Measurements from ENCODE around the gene TMEM88. TPM values are rescaled to one million over a fixed set of nuclear protein-coding genes. Genes with fewer than 3 reads are reported as not detected.
A peak's percentile ranks its signal among the peaks of the same experiment; 100 is the strongest.

The TMEM88 gene
- total RNA-seq, 1 donor from 2014 or later = 3.4 TPM

DNA sequence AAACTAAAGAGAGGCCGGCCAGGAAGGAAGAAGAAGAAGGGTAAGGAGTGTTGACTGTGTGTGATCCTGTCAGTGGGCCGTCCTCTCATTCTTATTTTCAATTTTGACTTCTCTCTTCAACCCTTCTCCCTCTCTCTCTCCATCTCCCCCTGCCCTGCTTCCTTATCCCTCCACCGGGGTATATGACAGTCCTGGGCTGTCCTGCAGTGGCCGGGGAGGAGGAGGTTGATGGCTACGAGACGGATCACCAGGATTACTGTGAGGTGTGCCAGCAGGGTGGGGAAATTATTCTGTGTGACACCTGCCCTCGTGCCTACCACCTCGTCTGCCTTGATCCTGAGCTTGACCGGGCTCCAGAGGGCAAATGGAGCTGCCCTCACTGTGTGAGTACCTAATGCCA is 39.4 kb downstream of the TMEM88 start:
- H3K4me3 Mint-ChIP-seq (ENCODE audit: unreplicated experiment) = no peak overlapping the region
- H3K27me3 Mint-ChIP-seq (ENCODE audit: unreplicated experiment) = no peaks in the 10 kb centered on the region
- H3K9me3 Mint-ChIP-seq (ENCODE audit: unreplicated experiment) = no peaks in the 10 kb centered on the region
- H3K27ac Mint-ChIP-seq (ENCODE audit: unreplicated experiment) = no peak overlapping the region
- TF ChIP-seq, protein P1, sequence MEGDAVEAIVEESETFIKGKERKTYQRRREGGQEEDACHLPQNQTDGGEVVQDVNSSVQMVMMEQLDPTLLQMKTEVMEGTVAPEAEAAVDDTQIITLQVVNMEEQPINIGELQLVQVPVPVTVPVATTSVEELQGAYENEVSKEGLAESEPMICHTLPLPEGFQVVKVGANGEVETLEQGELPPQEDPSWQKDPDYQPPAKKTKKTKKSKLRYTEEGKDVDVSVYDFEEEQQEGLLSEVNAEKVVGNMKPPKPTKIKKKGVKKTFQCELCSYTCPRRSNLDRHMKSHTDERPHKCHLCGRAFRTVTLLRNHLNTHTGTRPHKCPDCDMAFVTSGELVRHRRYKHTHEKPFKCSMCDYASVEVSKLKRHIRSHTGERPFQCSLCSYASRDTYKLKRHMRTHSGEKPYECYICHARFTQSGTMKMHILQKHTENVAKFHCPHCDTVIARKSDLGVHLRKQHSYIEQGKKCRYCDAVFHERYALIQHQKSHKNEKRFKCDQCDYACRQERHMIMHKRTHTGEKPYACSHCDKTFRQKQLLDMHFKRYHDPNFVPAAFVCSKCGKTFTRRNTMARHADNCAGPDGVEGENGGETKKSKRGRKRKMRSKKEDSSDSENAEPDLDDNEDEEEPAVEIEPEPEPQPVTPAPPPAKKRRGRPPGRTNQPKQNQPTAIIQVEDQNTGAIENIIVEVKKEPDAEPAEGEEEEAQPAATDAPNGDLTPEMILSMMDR (IDR thresholded peaks at IDR 0.05) = no peak
- DNase-seq (ENCODE audit: extremely low spot score, unreplicated experiment) = no peak
- H3K36me3 Mint-ChIP-seq (ENCODE audit: unreplicated experiment) = peaks cover 63% of the 10 kb centered on the region
- no peaks in the 10 kb centered on the region for H3K4me1 Mint-ChIP-seq (ENCODE audit: unreplicated experiment)

DNA sequence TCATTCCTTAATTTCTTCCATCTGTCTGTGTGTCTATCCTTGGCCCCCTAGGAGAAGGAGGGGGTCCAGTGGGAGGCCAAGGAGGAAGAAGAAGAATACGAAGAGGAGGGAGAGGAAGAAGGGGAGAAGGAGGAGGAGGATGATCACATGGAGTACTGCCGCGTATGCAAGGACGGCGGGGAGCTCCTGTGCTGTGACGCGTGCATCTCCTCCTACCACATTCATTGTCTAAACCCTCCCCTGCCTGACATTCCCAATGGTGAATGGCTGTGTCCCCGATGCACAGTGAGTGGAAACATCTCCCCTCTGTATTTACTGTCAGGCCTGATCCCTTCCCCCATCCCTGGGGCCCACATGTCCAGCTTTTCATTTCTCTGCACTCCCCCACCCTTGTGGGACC is 40.0 kb downstream of the TMEM88 start:
- H3K27me3 Mint-ChIP-seq (ENCODE audit: unreplicated experiment) = no peaks in the 10 kb centered on the region

DNA sequence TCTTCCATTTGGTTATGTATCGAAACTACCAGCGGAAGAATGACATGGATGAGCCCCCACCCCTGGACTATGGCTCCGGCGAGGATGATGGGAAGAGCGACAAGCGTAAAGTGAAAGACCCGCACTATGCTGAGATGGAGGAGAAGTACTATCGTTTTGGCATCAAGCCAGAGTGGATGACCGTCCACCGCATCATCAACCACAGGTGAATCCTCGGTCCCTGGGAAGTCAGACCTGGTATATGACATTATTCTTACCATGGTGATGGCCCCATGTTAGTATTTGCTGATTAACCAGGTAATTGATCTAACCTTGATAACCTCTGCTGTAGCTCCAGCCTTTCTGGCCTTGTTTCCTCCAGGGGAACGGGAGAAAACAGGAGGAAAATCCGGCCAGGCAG is 42.2 kb downstream of the TMEM88 start:
- Mint-ChIP-seq H3K27ac (ENCODE audit: unreplicated experiment) (no peak overlapping the region), H3K4me1 (ENCODE audit: unreplicated experiment) (no peaks in the 10 kb centered on the region), H3K27me3 (ENCODE audit: unreplicated experiment) (no peaks in the 10 kb centered on the region), H3K9me3 (ENCODE audit: unreplicated experiment) (no peaks in the 10 kb centered on the region), H3K36me3 (ENCODE audit: unreplicated experiment) (peaks cover 68% of the 10 kb centered on the region), H3K4me3 (ENCODE audit: unreplicated experiment) (no peak overlapping the region)
- no peak for DNase-seq (ENCODE audit: extremely low spot score, unreplicated experiment)
- TF ChIP-seq, protein P1 (IDR thresholded peaks at IDR 0.05) = no peak

More for the DNA sequence above, 40.0 kb downstream of the TMEM88 start:
- H3K36me3 Mint-ChIP-seq (ENCODE audit: unreplicated experiment) = peaks cover 63% of the 10 kb centered on the region
- TF ChIP-seq, protein P1 (IDR thresholded peaks at IDR 0.05) = no peak
- H3K4me1 Mint-ChIP-seq (ENCODE audit: unreplicated experiment) = no peaks in the 10 kb centered on the region
- DNase-seq (ENCODE audit: extremely low spot score, unreplicated experiment) = no peak
- no peaks in the 10 kb centered on the region for H3K9me3 Mint-ChIP-seq (ENCODE audit: unreplicated experiment)
- no peak overlapping the region for H3K4me3 Mint-ChIP-seq (ENCODE audit: unreplicated experiment)
- H3K27ac Mint-ChIP-seq (ENCODE audit: unreplicated experiment) = no peak overlapping the region

DNA sequence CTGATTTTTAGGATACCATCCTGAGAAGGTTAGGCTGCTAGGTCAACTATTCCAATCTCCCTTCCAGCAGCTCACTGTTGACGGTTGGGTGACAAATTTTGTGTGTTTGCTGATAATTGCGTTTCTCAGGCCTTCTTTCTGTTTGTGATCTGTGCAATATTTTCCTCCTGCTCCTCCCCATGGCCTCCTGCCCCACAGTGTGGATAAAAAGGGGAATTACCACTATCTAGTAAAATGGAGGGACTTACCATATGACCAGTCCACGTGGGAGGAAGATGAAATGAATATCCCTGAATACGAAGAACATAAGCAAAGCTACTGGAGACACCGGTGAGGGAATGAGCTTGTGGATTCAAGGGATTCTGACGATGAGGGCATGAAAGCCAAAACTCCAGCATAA is 42.9 kb downstream of the TMEM88 start:
- DNase-seq (ENCODE audit: extremely low spot score, unreplicated experiment) = no peak
- TF ChIP-seq, protein P1 (IDR thresholded peaks at IDR 0.05) = peak; percentile 41
- Mint-ChIP-seq H3K36me3 (ENCODE audit: unreplicated experiment) (peaks cover 71% of the 10 kb centered on the region), H3K27ac (ENCODE audit: unreplicated experiment) (peak overlapping the region; percentile 6), H3K4me1 (ENCODE audit: unreplicated experiment) (no peaks in the 10 kb centered on the region), H3K4me3 (ENCODE audit: unreplicated experiment) (no peak overlapping the region), H3K9me3 (ENCODE audit: unreplicated experiment) (no peaks in the 10 kb centered on the region), H3K27me3 (ENCODE audit: unreplicated experiment) (no peaks in the 10 kb centered on the region)

DNA sequence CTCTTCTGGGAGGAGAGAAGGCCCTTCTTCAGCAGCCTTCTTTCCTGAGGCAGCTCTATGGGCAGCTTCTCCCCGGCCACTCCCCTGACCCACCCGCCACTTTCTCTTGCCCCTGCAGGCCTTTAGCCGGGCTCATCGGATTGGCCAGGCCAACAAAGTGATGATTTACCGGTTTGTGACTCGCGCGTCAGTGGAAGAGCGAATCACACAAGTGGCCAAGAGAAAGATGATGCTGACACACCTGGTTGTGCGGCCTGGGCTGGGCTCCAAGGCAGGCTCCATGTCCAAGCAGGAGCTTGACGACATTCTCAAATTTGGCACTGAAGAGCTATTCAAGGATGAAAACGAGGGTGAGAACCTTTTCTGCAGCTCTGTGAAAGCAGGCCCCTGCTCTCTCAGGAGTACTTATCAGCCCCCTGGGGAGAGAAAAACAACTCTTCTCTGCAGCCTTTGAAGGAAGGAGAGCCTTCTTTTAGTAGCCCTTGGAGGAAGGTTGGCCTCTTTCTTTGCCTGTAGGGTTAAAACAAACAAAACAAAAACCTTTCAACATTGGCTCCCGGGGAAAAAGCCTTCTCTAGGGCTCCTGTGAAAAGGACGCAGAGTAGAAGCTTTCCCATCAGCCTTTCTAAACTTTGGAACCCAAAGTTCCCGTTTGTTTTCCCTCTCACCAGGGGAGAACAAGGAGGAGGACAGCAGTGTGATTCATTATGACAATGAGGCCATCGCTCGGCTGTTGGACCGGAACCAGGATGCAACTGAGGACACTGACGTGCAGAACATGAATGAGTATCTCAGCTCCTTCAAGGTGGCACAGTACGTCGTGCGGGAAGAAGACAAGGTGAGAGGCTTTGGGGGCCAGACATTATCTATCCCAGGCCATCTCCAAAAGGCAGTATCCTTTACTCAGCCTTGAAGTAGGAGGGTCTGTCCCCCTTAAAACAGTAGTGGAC is 48.6 kb downstream of the TMEM88 start:
- Mint-ChIP-seq H3K4me1 (ENCODE audit: unreplicated experiment) (no peaks in the 10 kb centered on the region), H3K27ac (ENCODE audit: unreplicated experiment) (no peak overlapping the region), H3K27me3 (ENCODE audit: unreplicated experiment) (no peaks in the 10 kb centered on the region), H3K4me3 (ENCODE audit: unreplicated experiment) (no peak overlapping the region), H3K9me3 (ENCODE audit: unreplicated experiment) (no peaks in the 10 kb centered on the region), H3K36me3 (ENCODE audit: unreplicated experiment) (peaks cover 82% of the 10 kb centered on the region)
- TF ChIP-seq, protein P1 (IDR thresholded peaks at IDR 0.05) = no peak
- no peak for DNase-seq (ENCODE audit: extremely low spot score, unreplicated experiment)
